ENCODE data around the gene UACA. TPM values are rescaled to one million over a fixed set of nuclear protein-coding genes. Genes with fewer than 3 reads are reported as not detected.

Gene UACA
- total and polyA plus RNA-seq, 9 of the 15 experiments (the other 6 are each of a cell fraction or from before 2014, with no cell fraction given), result 0.06 to 0.33 (median 0.15) TPM; not detected in 5

- 0% methylated on average over 8 of the region's 8 CpGs for WGBS (ENCODE audit: insufficient coverage, low coverage, missing lambda C conversion rate)
- no peak overlapping the region for H3K9ac ChIP-seq (ENCODE audit: insufficient read depth in 1 of 2, low read depth in 2 of 2, low read length in 2 of 2)
- no peaks in the 10 kb centered on the region for H3K79me2 ChIP-seq (ENCODE audit: control insufficient read depth, insufficient read depth, low read length)
- ATAC-seq (no peak), FAIRE-seq (no peak), DNase-seq (ENCODE audit: extremely low read depth in 1 of 4, low spot score in 3 of 4) (no peak)
- no TSS peak for BruUV-seq (replicated peaks)
- no peaks in the 10 kb centered on the region for H4K20me1 ChIP-seq (replicated peaks; ENCODE audit: control insufficient read depth, insufficient read depth, low read length)
- in situ Hi-C loops (cut with MboI) (no loop called here), intact Hi-C loops (cut with micrococcal nuclease) (no loop called here)
- H3K36me3 ChIP-seq (ENCODE audit: control insufficient read depth, insufficient read depth, low read length), result no peaks in the 10 kb centered on the region
- no peaks in the 10 kb centered on the region for H3K9me1 ChIP-seq (ENCODE audit: control insufficient read depth, insufficient read depth, low read length)
- ChIA-PET POLR2A (interaction anchor here (1.1 to 1.5 kb wide), 2 partner anchors 8 to 12 kb away, joined by 3 to 5 read pairs; no protein-coding TSS in a partner anchor), CTCF (ENCODE audit: low intra/inter-chr PET ratio) (no interaction called here)
- no peak overlapping the region for H3K4me2 ChIP-seq (ENCODE audit: insufficient read depth, low read length)
- no peak overlapping the region for H3K27ac ChIP-seq (ENCODE audit: extremely low read depth, low read depth, low read length)
- H3K27me3 ChIP-seq (ENCODE audit: control insufficient read depth in 2 of 2, insufficient read depth in 2 of 2, low read length in 2 of 2), result peaks cover 0 to 1% of the 10 kb centered on the region in 2 experiments; a peak in 3 of 5 replicates
- no peaks in the 10 kb centered on the region for H3K9me3 ChIP-seq (replicated peaks; ENCODE audit: control insufficient read depth, insufficient read depth, low read depth, low read length)
- no peak overlapping the region for H3K4me3 ChIP-seq
- TF ChIP-seq FOXJ3 (CRISPR knock-in tag; IDR thresholded peaks at IDR 0.05), result no peak
- H2AFZ ChIP-seq (ENCODE audit: low read depth, low read length), result no peak overlapping the region
- H3K4me1 ChIP-seq (replicated peaks in 1 of 2; ENCODE audit: control insufficient read depth in 2 of 2, insufficient read depth in 2 of 2, low read length in 2 of 2), result no peaks in the 10 kb centered on the region
These were observed 120.1 kb downstream of the UACA start for GRCh38 chr15:70643106-70643782.

- Histone ChIP-seq H4K20me1 (replicated peaks; ENCODE audit: control insufficient read depth, insufficient read depth, low read length) (no peaks in the 10 kb centered on the region), H3K4me3 (no peak overlapping the region), H3K4me2 (ENCODE audit: insufficient read depth, low read length) (no peak overlapping the region), H3K9me1 (ENCODE audit: control insufficient read depth, insufficient read depth, low read length) (peaks cover 3% of the 10 kb centered on the region), H2AFZ (ENCODE audit: low read depth, low read length) (no peak overlapping the region), H3K9ac (ENCODE audit: insufficient read depth in 1 of 2, low read depth in 2 of 2, low read length in 2 of 2) (no peak overlapping the region), H3K27ac (ENCODE audit: extremely low read depth, low read depth, low read length) (no peak overlapping the region), H3K36me3 (ENCODE audit: control insufficient read depth, insufficient read depth, low read length) (no peaks in the 10 kb centered on the region), H3K4me1 (replicated peaks in 1 of 2; ENCODE audit: control insufficient read depth in 2 of 2, insufficient read depth in 2 of 2, low read length in 2 of 2) (no peaks in the 10 kb centered on the region; a peak in 2 of 5 replicates), H3K27me3 (ENCODE audit: control insufficient read depth in 2 of 2, insufficient read depth in 2 of 2, low read length in 2 of 2) (peaks cover 4 to 33% of the 10 kb centered on the region in 2 experiments; a peak in 4 of 5 replicates), H3K79me2 (ENCODE audit: control insufficient read depth, insufficient read depth, low read length) (no peaks in the 10 kb centered on the region), H3K9me3 (replicated peaks; ENCODE audit: control insufficient read depth, insufficient read depth, low read depth, low read length) (no peaks in the 10 kb centered on the region)
- no TSS peak for BruUV-seq (replicated peaks)
- ChIA-PET CTCF (ENCODE audit: low intra/inter-chr PET ratio) (no interaction called here), POLR2A (no interaction called here)
- ATAC-seq, result peak; percentile 42; the same call in 2 of the 3 replicates
- intact Hi-C loops (cut with micrococcal nuclease) (no loop called here), in situ Hi-C loops (cut with MboI) (no loop called here)
- FAIRE-seq, result no peak
- DNase-seq (ENCODE audit: extremely low read depth in 1 of 4, low spot score in 3 of 4), result no peak
- WGBS (ENCODE audit: insufficient coverage, low coverage, missing lambda C conversion rate), result 2% methylated on average over 4 of the region's 5 CpGs
- no peak for TF ChIP-seq ZFX (CRISPR knock-in tag; IDR thresholded peaks at IDR 0.05)
- TF ChIP-seq ZBTB49 (CRISPR knock-in tag; IDR thresholded peaks at IDR 0.05; ENCODE audit: borderline replicate concordance), result no peak
- no peak for TF ChIP-seq CEBPG (CRISPR knock-in tag; IDR thresholded peaks at IDR 0.05)
- no peak for TF ChIP-seq CEBPG (tag; conservative IDR thresholded peaks at IDR 0.05 in 1 of 2, IDR thresholded peaks at IDR 0.05 in 1 of 2)
- TF ChIP-seq NR0B1 (IDR thresholded peaks at IDR 0.05; ENCODE audit: partially characterized antibody), result no peak
- TF ChIP-seq SIN3A (IDR thresholded peaks at IDR 0.05; ENCODE audit: borderline replicate concordance in 2 of 2, control insufficient read depth in 1 of 2, low read depth in 2 of 2, low read length in 2 of 2), result no peak
- no peak for TF ChIP-seq TEAD1 (CRISPR knock-in tag; IDR thresholded peaks at IDR 0.05)
- no peak for TF ChIP-seq GABPB2 (CRISPR knock-in tag; conservative IDR thresholded peaks at IDR 0.05)
These were observed 126.7 kb downstream of the UACA start for GRCh38 chr15:70636540-70637165.

Measured in K562 (cell line).